Activated B cell treated with CpG ODN at 0.5 μM for 24 hours (primary cell): ENCODE measurements around the gene TM4SF1. TPM values are rescaled to one million over a fixed set of nuclear protein-coding genes. Genes with fewer than 3 reads are reported as not detected.
"Not testable (repeated sequence)": the region's sequence is repeated elsewhere in the genome, so short reads cannot be mapped to it uniquely, and the experiment has no call there.

Source experiments
- ATAC-seq: fragments of 200-7000 bp; cut with Tn5 transposase; one replicate; pipeline ENCODE4 v1.10.0; 2021; ENCODE audit warnings: low read depth, mild to moderate bottlenecking, moderate library complexity
- CTCF ChIA-PET: fragments of 350-600 bp; sonication (Branson Sonifier 250); formaldehyde crosslinking; loops from one replicate; lab custom pipeline; 2021; ENCODE audit warnings: antibody characterized with exemption; lab: Charles Lee
- POLR2A ChIA-PET: fragments of 350-600 bp; sonication (Branson Sonifier 250); formaldehyde crosslinking; loops from one replicate; lab custom pipeline; 2021; ENCODE audit warnings: antibody characterized with exemption; lab: Charles Lee
- DNase-seq: peaks from one replicate; pipeline ENCODE4 v3.0.0; 2022
- H3K27ac Mint-ChIP-seq: one replicate; pipeline ENCODE4 v1.8.0; 2020; ENCODE audit warnings: mixed read lengths
- H3K27me3 Mint-ChIP-seq: one replicate; pipeline ENCODE4 v1.8.0; 2021; ENCODE audit warnings: mixed read lengths
- H3K36me3 Mint-ChIP-seq: one replicate; pipeline ENCODE4 v1.8.0; 2021; ENCODE audit warnings: low read depth, mixed read lengths
- H3K4me1 Mint-ChIP-seq: one replicate; pipeline ENCODE4 v1.8.0; 2021; ENCODE audit warnings: mixed read lengths
- H3K4me3 Mint-ChIP-seq: one replicate; pipeline ENCODE4 v1.8.0; 2020; ENCODE audit warnings: mild to moderate bottlenecking, mixed read lengths
- H3K9me3 Mint-ChIP-seq: one replicate; pipeline ENCODE4 v1.8.0; 2020; ENCODE audit warnings: mixed read lengths
- CTCF ChIP-seq: fragments of 200-600 bp; IDR thresholded peaks from one replicate; pipeline ENCODE4 v1.8.0; 2022; ENCODE audit warnings: antibody characterized with exemption, mild to moderate bottlenecking
- intact Hi-C: fragments of 100-400 bp; cut with micrococcal nuclease; formaldehyde crosslinking; loops from one replicate; pipeline ENCODE4 v1.15.1; 2024
- total RNA-seq: library from RNA; stranded (reverse); gene quantifications from 2 replicates; pipeline ENCODE4 v1.2.3, GENCODE V29; 2022

TM4SF1 gene
- total RNA-seq, 1 donor from 2014 or later, result not detected

- no peak for TF ChIP-seq CTCF
- no peak overlapping the region for H3K4me3 Mint-ChIP-seq
- ChIA-PET POLR2A (no interaction called here), CTCF (no interaction called here)
- no peak for DNase-seq
- intact Hi-C loops, result no loop called here
- no peaks in the 10 kb centered on the region for H3K9me3 Mint-ChIP-seq
- H3K27ac Mint-ChIP-seq, result no peak overlapping the region
- no peak for ATAC-seq
- H3K27me3 Mint-ChIP-seq, result peaks cover 10% of the 10 kb centered on the region
- no peaks in the 10 kb centered on the region for H3K4me1 Mint-ChIP-seq
- H3K36me3 Mint-ChIP-seq, result no peaks in the 10 kb centered on the region
Observed at GRCh38 chr3:149382101-149382467, 4.6 kb upstream of the TM4SF1 start.

GRCh38 chr3:149381173-149382100 is 4.0 kb upstream of the TM4SF1 start:
- H3K4me1 Mint-ChIP-seq, result no peaks in the 10 kb centered on the region
- ATAC-seq (no peak), DNase-seq (no peak)
- no peak overlapping the region for H3K4me3 Mint-ChIP-seq
- no peaks in the 10 kb centered on the region for H3K36me3 Mint-ChIP-seq
- CTCF ChIA-PET, result no interaction called here
- H3K9me3 Mint-ChIP-seq, result no peaks in the 10 kb centered on the region
- peaks cover 7% of the 10 kb centered on the region for H3K27me3 Mint-ChIP-seq
- POLR2A ChIA-PET, result no interaction called here
- H3K27ac Mint-ChIP-seq, result no peak overlapping the region
- no peak for TF ChIP-seq CTCF
- intact Hi-C loops, result no loop called here

GRCh38 chr3:149380220-149380619 is 2.8 kb upstream of the TM4SF1 start:
- DNase-seq, H3K4me3 Mint-ChIP-seq, H3K36me3 Mint-ChIP-seq, CTCF ChIA-PET, H3K27ac Mint-ChIP-seq, ATAC-seq, H3K27me3 Mint-ChIP-seq, H3K4me1 Mint-ChIP-seq, intact Hi-C loops, H3K9me3 Mint-ChIP-seq, POLR2A ChIA-PET: not testable (repeated sequence)

- no peak overlapping the region for H3K4me3 Mint-ChIP-seq
Observed at GRCh38 chr3:149378478-149379309, 1.2 kb upstream of the TM4SF1 start.

More at GRCh38 chr3:149378478-149379309, 1.2 kb upstream of the TM4SF1 start:
- intact Hi-C loops, result no loop called here
- DNase-seq (no peak), ATAC-seq (no peak)
- CTCF ChIA-PET, result no interaction called here
- Mint-ChIP-seq H3K36me3 (no peaks in the 10 kb centered on the region), H3K27ac (no peak overlapping the region), H3K9me3 (no peaks in the 10 kb centered on the region), H3K4me1 (no peaks in the 10 kb centered on the region), H3K27me3 (peaks cover 7% of the 10 kb centered on the region)
- POLR2A ChIA-PET, result no interaction called here
- no peak for TF ChIP-seq CTCF
